ENCODE data around the gene ZNF584.
"Not testable (repeated sequence)": the region's sequence is repeated elsewhere in the genome, so short reads cannot be mapped to it uniquely, and the experiment has no call there.

The ZNF584 gene

DNA sequence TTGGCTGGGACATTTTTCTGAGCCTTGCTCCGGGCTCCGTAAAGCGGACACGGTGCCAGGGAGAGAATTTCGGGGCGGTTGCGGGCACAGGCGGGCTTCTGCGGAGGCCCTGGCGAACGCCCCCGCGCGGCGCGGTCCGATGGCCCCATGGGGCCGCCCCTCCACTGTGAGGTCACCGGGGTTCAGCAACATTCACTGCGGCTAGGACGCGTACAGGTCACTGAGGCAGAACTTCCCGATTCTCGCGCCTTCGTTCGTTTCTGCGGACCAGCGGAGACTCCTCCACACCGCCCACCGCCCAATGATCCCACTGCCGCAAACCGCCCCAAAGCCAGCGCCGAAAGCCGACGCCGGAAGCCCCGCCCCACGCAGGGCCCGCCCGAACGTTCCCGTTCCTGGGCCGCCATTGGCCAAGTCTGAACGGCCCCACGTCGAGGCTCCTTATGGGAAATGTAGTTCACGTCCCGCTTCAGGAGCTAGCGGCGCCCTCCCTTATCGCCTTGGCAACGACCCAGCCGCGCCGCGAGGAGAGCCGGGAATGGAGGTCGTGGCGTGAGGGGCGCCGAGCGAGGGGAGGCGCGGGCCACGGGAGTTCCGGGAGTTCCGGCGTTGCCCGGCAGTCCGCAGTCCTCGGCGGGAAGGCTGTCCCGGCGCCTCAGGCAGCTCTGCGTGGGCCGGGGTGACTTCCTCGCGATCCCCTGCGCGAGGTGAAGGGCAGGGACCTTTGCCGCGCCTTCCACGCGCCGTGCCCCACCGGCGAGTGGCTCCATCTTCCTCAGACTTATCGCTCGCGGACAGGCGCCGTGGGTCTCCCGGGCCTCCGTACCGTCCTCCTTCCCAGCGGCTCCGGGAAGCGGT is at the start of gene ZNF584:
Gene ZNF584 (plus strand): TSS at position 498 of the 858 bp plus-strand sequence. CDS start 499 bp downstream, outside the sequence.
- peak; percentile 94 for DNase-seq (ENCODE audit: low read depth)

DNA sequence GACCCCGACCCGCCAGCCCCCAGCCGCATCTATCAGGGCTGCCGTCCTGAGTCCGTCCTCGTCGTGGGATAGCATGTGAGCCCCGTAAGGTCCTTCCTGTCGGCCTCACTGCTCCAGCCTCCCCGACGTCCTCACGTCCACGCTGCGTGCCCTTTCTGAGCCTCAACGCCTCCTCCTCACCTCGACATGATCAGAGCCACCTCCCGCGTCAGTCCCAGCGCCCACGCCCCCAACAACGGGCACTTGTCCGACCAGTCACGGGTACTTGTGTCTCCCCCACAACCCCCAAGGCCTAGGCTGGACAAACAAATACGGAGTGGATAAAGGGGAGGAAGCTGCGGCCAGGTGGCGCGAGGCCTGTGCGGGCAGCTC is 46.6 kb upstream of the ZNF584 start:
- DNase-seq (ENCODE audit: low read depth), result no peak

DNA sequence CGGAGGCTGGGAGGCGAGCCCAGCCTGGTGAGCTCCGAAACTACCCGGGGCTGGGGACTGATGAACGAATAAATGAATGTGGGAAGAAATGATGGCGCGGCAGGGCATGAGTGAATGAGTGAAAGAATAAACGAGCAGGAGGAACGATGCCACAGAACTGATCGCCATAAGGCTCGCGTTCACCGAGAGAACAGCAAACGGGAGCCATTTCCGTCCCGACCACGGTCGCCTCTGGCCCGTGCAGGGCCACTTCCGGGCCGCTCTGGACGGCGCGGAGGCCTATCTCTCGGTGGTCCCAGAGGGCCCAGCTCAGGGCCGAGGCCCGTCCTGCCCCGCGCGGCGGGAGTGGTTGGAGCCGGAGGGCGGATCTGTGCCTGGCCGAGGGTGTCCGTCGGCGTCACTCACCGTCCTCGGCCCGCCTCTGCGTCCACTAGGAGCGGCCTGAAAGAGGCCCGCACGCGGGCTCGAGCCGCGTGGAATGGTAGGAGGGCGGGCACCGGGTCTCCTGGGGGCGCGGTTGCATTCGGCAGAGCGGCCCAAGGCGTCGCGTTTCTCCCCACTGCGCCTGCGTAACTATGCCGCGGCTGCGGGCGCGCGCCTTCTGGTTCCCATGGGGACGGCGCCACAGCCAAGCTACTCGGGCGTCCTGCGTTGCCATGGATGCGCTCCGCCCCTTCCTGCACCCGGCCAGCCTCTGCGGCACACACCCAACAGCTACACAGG is 46.0 kb upstream of the ZNF584 start, which contains the start of gene ZNF497:
Gene ZNF497 (minus strand): TSS at position 480 of the 723 bp plus-strand sequence. CDS start 5,116 bp downstream, outside the sequence.
- peak; percentile 96 for DNase-seq (ENCODE audit: low read depth)

DNA sequence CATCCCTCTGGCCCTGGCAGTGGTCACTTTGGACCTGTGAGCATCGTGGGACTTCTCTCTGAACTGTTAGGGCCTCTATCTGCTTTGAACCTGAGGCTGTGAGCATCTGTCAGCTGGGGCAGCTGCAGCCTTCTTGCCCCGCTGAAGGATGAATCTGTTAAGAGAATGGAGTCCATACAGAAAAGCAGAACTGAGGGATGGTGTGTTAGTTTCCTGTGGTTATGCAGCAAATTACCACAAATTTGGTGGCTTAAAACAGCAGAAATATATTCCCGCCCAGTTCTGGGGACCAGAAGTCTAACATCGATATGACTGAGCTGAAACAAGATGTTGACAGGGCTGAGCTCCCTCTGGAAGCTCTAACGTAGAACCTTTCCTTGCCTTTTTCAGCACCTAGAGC is 44.3 kb upstream of the ZNF584 start:
- DNase-seq (ENCODE audit: low read depth), result no peak

DNA sequence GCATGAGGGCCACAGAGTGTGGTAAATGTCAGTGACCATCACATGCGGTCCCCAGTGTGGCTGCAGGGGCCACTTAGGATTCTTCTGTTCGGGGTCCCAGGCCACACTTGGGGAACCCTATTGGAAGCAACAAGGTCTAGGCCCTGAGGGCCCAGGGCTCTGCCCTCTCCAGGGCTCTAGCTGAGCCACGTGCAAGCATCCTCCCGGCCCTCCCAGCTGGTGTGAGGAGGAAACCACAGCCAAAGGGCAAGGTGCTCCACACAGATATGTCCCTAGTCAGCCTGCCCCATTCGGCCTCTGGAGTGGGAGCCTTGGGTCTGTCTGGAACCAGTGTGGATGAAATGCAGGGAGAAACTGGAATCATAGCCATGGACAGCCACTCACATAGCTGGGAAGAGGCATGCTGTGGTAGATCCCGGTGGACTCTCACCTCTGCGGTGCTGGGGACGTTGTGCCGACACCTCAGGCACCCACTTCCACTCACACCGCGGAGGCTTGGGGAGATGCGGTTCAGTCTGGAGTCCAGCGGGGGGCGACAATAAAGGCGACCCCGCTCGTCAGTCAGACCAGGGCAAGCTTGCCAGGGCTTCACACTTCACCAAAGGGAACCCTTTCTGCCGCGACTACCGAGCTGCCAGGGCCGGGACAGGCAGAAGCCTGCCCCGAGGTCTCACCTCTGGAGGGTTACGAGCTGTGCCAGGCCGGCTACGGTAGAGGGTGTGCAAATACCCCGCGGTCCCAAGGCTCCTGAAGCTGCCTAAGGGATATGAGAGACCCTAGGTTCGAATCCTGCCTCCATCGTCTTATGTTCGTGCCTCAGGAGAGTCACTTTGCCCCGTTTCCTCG is 41.6 kb upstream of the ZNF584 start:
- DNase-seq (ENCODE audit: low read depth), result no peak

DNA sequence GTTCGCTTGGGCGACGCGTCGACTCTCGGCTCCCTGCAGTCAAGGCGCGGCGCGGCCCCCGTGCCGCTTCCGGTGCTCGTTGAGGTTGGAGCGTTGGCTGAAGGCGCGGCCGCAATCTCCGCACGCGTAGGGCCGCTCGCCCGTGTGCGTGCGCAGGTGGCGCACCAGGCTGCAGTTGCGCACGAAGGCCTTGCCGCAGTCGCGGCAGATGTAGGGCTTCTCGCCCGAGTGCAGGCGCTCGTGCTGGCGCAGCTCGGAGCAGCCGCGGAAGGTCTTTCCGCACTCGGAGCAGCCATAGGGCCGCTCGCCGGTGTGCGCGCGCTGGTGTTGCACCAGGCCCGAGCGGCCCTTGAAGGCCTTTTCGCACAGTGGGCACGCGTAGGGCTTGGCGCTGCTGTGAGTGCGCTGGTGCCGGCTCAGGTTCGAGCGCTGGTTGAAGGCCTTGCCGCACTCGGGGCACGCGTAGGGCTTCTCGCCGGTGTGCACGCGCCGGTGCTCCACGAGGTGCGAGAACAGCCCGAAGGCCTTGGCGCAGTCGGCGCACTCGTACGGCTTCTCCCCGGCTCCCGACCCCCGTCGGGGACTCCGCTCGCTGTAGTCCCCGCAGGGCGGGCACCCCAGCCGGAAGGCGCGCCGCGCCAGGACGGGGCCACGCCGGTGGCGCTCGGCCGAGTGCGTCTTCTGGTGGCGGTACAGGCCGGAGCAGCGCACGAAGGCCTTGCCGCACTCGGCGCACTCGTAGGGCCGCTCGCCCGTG is 40.6 kb upstream of the ZNF584 start:
- no peak for DNase-seq (ENCODE audit: low read depth)

DNA sequence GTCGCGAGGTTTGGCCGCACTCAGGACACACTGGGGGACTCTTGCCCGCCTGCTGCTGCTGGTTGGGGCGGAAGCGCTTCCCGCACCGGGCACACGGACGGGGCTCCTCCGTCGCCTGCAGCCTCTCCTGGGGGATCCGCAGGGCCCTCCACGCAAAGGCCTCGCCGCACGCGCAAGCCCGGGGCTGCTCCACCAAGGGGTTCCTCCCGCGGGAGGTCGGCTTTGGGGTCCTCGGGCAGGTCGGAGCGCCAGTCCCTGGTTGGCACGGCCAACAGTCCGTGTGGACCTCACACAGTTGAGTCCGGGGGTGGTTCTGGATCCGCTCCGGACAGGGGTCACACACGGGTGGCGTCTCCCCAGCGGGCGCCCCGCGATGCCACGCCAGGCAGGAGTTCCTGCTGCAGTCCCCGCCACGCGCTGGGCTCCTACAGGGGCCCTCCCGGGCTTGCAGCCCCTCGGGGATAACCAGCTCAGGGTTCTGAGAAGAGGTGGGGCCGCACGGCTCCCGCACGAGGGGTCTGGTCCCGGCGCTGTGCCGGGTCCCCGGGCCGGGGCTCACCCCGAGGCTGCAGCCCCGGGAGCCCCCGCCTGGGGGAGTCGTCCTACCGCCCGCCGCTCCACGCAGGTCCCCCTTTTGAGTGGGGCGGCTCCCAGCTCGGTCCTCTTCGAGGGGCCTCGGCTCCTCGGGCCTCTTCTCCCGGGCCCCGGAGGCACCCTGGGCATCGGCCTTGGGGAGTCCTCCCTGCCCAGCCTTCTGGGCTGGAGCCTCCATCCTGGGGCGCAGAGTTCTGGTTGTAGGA is 39.7 kb upstream of the ZNF584 start:
- DNase-seq (ENCODE audit: low read depth), result no peak

DNA sequence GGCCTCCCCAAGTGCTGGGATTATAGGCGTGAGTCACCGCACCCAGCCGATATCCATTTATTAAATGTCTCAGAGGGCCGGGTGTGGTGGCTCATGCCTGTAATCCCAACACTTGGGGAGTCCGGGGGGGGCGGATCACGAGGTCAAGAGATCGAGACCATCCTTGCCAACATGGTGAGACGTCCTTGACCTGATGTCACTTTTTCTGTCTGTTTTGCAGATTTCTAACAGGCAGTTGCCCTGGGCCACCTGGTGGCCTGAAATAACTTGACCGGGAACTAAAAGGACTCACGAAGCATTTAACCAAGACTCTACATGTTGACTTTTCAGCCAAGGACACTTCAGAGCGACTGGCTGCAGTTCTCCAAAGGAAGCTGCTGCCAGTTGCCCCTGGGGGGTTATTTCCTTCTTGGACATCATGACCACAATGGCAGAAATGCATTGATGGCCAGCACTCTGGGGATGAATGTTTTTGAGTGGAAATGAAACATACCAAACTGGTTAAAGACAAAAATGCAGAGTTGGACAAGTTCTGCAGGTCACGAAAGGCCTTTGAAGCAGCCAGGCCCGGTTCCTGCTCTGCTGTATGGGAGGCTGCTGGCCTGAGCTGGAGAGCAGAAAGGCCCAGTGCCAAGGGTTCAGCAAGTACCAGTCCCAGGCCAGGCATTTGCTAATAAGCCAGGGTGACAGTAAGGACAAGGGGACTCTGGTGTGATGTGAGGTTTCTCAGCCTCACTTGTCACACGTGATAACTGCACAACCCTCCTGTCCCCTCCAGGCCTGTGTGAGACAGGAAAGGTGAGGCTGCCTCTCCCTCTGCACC is 35.9 kb upstream of the ZNF584 start:
- peak; percentile 25 for DNase-seq (ENCODE audit: low read depth)

DNA sequence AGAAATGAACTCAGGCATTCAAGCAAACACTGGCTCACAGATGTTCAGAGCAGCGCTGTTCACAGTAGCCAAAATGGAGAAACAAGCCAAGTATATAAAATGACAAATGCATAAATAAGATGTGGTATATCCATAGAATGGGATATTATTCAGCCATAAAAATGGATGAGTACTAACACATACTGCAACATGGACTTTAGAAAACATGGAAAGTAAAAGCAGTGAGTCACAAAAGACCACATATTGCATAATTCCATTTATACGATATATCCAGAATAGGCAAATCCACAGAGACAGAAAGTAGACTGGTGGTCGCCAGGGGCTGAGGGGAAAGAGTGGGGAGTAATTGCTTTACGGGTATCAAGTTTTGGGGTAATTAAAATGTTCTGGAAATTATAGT is 34.2 kb upstream of the ZNF584 start:
- peak; percentile 17 for DNase-seq (ENCODE audit: low read depth)

DNA sequence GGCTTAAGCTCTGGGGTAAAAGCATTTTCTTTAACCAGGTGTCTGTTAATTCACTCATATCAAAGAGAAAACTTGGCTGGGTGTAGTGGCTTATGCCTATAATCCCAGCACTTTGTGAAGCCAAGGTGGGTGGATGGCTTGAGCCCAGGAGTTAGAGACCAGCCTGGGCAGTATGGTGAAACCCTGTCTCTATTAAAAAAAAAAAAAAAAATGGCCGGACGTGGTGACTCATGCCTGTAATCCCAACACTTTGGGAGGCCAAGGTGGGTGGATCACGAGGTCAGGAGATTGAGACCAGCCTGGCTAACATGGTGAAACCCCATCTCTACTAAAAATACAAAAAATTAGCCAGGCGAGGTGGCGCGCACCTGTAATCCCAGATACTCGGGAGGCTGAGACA is 31.7 kb upstream of the ZNF584 start:
- not testable (repeated sequence) for DNase-seq (ENCODE audit: low read depth)

DNA sequence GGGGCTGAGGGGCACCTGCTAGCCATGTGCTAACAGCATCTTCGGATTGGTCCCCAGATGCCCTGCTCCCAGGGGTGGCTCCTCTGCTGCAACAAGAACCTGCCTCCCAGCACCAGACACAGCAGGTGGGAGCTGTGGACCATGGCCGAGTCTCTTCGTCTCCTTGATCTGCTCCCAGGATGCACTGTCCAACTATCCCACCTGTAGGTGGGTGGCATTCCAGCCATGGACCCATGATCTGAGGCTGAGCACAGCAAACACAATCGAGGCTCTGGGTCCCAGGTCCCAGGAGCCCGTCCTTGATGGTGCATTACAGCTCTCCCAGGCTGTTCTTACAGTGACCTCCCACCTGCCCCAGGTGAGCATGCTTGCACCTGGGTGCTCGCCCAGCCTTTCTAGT is 29.2 kb upstream of the ZNF584 start:
- DNase-seq (ENCODE audit: low read depth), result no peak

DNA sequence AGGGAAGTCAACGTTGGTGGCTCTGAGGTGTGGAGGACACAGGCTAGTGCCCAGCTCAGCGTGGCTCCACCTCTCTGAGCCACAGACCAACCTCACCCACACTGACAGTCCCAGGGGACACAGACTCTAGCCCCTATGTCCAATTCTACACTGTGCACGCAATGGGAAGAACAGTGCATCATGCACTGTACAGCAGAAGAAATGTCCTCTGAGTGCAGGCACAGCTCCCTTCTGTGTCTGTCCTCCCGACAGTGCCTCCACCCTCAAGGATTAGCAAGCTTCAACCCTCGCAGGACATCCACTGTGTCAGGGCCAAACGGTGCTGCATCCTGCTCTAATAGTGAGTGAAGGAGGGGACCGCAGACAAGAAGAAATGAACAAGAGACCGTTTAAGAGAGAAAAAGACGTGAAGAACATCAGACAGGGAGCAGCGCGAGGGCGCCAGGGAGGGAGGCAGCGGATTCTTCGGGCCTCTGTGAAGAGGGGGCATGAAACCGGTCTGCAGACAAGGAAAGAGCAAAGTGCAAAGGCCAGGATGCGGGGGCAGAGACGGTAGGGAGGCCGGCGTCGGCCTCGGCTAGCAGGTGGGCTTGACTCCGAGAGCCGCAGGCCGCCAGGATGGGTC is 28.3 kb upstream of the ZNF584 start:
- DNase-seq (ENCODE audit: low read depth), result no peak

DNA sequence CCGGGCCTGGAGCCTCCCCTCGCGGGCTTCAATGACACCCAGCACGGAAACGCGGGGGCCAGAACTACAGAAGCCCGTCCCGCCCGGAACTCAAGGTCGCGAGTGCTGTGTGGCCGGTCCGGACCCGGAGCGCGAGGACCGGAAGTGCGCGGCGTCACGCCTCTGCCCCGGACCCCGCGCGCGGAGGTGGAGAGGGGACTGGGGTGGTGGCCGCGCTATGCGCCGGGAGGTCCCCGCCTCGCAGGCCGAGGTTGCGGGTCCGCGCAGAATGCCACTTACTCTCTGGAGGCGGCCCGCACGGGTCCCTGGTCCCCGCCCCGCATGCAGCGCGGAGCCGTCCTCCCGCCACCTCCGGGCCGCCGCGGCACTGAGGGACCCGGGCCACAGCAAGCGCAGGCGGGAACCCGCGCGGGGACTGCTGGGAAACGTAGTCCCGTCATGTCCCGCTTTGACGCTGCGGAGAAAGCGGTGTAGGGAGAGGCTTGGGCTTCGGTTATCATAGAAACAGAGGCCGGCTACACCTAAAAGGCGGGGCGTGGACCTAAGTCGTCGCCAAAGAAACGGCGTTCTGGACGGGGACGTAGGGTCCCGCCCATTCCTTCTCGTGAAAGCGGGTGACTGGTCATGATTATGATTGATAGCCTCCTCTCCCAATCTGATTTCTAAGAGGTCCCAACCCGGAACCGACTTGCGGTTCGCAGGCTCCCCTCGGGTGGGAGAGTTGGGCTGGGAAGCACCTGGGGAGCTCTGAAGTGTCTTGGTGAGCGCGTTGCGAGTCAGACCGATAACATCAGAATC is 27.6 kb upstream of the ZNF584 start, which contains the start of gene ZNF837:
Gene ZNF837 (minus strand): TSS at position 369 of the 798 bp plus-strand sequence. CDS start 11,698 bp downstream, outside the sequence.
- peak; percentile 100 for DNase-seq (ENCODE audit: low read depth)

DNA sequence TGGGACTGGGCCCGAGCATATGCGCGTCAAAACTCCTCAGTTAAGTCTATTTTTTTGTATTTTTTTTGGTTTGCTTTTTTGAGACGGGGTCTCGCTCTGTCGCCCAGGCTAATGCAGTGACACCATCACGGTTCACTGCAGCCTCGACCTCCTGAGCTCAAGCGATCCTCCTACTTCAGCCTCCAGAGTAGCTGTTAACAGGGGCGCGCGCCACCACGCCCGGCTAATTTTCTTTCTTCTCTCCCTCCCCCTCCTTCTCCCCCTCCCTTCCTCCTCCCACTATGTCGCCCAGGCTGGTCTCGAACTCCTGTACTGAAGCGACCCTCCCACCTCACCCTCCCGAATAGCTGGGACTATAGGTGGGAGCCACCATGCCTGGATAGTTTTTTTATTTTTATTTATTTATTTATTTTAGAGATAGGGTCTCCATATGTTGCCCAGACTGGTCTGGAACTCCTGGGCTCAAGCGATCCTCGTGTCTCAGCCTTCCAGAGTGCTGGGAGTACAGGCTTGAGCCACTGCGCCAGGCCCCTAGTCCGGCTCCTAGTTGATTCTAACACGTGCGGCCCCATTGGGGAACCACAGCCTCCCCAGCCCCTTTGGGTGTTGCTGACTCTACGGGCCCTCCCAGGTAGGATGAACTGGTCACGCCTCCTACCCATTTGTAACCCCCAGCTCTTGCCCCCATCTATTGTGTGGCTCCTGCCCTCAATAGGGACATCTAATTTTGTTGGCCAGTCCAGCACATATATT is 26.8 kb upstream of the ZNF584 start:
- DNase-seq (ENCODE audit: low read depth), result no peak

DNA sequence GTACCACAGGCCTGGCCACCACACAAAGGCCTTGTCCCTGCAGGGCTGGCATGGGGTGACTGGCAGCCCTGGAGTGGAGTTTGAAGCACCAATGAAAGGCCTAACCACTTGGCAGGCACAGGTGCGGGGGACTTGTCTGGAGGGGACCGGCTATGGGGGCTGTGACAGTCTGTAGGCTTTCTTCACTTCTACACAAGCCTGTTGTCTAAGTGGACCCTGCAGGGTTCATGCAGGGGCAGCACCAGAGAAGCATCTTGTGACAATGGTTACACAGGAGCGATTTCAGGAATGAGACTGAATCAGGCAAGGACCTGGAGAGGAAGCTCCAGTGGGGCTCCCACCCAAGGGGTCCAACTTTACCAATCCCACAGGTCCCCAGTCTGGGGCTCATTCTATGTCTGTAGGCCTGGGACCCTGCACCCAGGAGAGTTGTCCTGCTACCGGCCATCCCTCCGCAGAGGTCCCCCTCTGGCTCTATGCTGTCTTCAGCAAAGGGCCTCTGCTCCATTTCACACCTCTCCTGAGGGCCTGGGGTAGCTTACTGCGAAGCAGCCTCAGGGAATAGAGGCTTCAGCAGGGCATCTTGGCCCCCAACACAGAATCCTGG is 25.3 kb upstream of the ZNF584 start:
- no peak for DNase-seq (ENCODE audit: low read depth)

DNA sequence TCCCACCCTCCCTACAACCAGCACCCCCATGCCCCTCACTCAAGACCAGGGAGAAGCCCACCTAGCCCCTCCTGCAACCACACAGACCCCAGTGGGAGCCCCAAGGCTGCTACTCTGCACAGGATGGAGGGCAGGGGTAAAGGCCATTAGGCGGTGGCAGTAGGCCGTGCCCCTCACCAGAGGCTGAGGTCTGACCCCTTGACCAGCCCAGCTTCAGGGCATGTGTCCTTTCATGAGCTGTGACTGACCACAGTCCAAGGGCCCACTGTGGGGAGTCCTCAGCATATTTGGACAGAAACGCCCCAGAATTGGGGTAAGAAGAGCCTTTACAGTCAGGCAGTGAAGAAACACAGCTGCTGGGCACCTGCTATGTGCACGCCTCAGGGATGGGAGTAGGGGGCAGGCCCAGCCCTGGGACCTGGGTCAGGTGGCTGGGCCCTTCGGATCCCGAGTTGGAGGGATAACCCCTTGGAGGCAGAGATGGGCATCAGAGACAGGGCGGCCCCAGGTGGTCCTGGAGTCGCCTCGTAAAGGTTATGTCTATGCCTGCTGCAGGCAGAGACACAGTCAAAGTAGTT is 23.0 kb upstream of the ZNF584 start:
- no peak for DNase-seq (ENCODE audit: low read depth)
